B cell (primary cell): ENCODE results near the gene AGT. TPM values are rescaled to one million over a fixed set of nuclear protein-coding genes. Genes with fewer than 3 reads are reported as not detected.

Experiments
- ATAC-seq: fragments of 200-7000 bp; cut with Tn5 transposase; one replicate; pipeline ENCODE4 v1.10.0; 2021; ENCODE audit warnings: low read depth, mild to moderate bottlenecking, moderate number of reproducible peaks, moderate library complexity
- CTCF ChIA-PET: fragments of 350-600 bp; sonication (Branson Sonifier 250); formaldehyde crosslinking; loops from one replicate; lab custom pipeline; 2021; ENCODE audit warnings: antibody characterized with exemption, inconsistent platforms; lab: Charles Lee
- POLR2A ChIA-PET: fragments of 350-600 bp; sonication (Branson Sonifier 250); formaldehyde crosslinking; loops from one replicate; lab custom pipeline; 2021; ENCODE audit warnings: antibody characterized with exemption; lab: Charles Lee
- DNase-seq: peaks from one replicate; pipeline ENCODE4 v3.0.0; 2013
- H2AFZ ChIP-seq: 2 replicates; pipeline ENCODE4 v1.6.1; 2012; ENCODE audit warnings: mild to moderate bottlenecking, low read depth, low read length; ENCODE audit not compliant: insufficient read depth, poor library complexity, severe bottlenecking
- H3K27ac ChIP-seq, 2 donors: 1 replicate in 1 of 2; 2 replicates in 1 of 2; pipeline ENCODE4 v1.5.1; 2012 to 2013; ENCODE audit warnings: low read length in 2 of 2, mild to moderate bottlenecking in 2 of 2, moderate library complexity in 1 of 2
- H3K27me3 ChIP-seq, 4 experiments: fragments of 200-600 bp in 1 of 4; sonication (generic) in 1 of 4; replicated peaks in 1 of 4; 1 replicate in 2 of 4; 2 replicates in 2 of 4; pipeline versions ENCODE4 v1.6.1 to v1.7.0; 2013 to 2016; ENCODE audit warnings: low read length in 3 of 4, mild to moderate bottlenecking in 2 of 4, mixed read lengths in 1 of 4, moderate library complexity in 1 of 4; ENCODE audit not compliant: insufficient read depth in 4 of 4, control insufficient read depth in 3 of 4; ENCODE audit errors: control extremely low read depth in 1 of 4
- H3K36me3 ChIP-seq, 2 experiments: replicated peaks in 1 of 2; 1 replicate in 1 of 2; 2 replicates in 1 of 2; pipeline versions ENCODE4 v1.6.1 to v1.7.1; 2013; ENCODE audit warnings: low read length in 1 of 2; ENCODE audit not compliant: insufficient read depth in 2 of 2, control insufficient read depth in 1 of 2; ENCODE audit errors: control extremely low read depth in 1 of 2, extremely low read depth in 1 of 2
- H3K4me1 ChIP-seq, 2 donors: fragments of 200-600 bp in 1 of 2; sonication (generic) in 1 of 2; 1 replicate in 1 of 2; 2 replicates in 1 of 2; pipeline versions ENCODE4 v1.5.1 to v1.6.1; 2013 to 2017; ENCODE audit warnings: low read length in 2 of 2; ENCODE audit not compliant: control insufficient read depth in 2 of 2, insufficient read depth in 2 of 2
- H3K4me2 ChIP-seq: replicated peaks from 2 replicates; pipeline ENCODE3; 2012; ENCODE audit warnings: mild to moderate bottlenecking, low read depth, low read length; ENCODE audit not compliant: poor library complexity, severe bottlenecking
- H3K4me3 ChIP-seq, 5 experiments: fragments of 200-600 bp in 1 of 5; sonication (generic) in 1 of 5; 1 replicate in 3 of 5; 2 replicates in 2 of 5; pipeline versions ENCODE4 v1.5.1 to v1.7.0; 2011 to 2016; ENCODE audit warnings: low read length in 4 of 5, mild to moderate bottlenecking in 4 of 5, low read depth in 2 of 5, control low read depth in 1 of 5, moderate library complexity in 1 of 5; ENCODE audit not compliant: insufficient read depth in 1 of 5; ENCODE audit errors: control extremely low read depth in 1 of 5, extremely low read depth in 1 of 5
- H3K79me2 ChIP-seq: fragments of 200-600 bp; sonication (generic); one replicate; pipeline ENCODE4 v1.6.0; 2016; ENCODE audit warnings: low read length; ENCODE audit not compliant: control insufficient read depth, insufficient read depth
- H3K9ac ChIP-seq: fragments of 200-600 bp; sonication (generic); 2 replicates; pipeline ENCODE4 v1.6.1; 2017; ENCODE audit warnings: mild to moderate bottlenecking, low read length, moderate library complexity
- H3K9me3 ChIP-seq, 3 donors: one replicate each; pipeline versions ENCODE4 v1.6.1 to v1.7.1; 2013; ENCODE audit warnings: low read length in 2 of 3; ENCODE audit not compliant: control insufficient read depth in 2 of 3, insufficient read depth in 1 of 3; ENCODE audit errors: control extremely low read depth in 1 of 3
- H4K20me1 ChIP-seq: 2 replicates; pipeline ENCODE4 v1.6.0; 2012; ENCODE audit warnings: mild to moderate bottlenecking, low read length; ENCODE audit not compliant: insufficient read depth, control insufficient read depth, poor library complexity, severe bottlenecking
- H3K27ac Mint-ChIP-seq: one replicate; pipeline ENCODE4 v1.8.0; 2021; ENCODE audit warnings: mixed read lengths
- H3K27me3 Mint-ChIP-seq: one replicate; pipeline ENCODE4 v1.8.0; 2021; ENCODE audit warnings: mixed read lengths
- H3K4me1 Mint-ChIP-seq: one replicate; pipeline ENCODE4 v1.8.0; 2021; ENCODE audit warnings: mixed read lengths
- H3K4me3 Mint-ChIP-seq: one replicate; pipeline ENCODE4 v1.8.0; 2021; ENCODE audit warnings: mixed read lengths
- H3K9me3 Mint-ChIP-seq: one replicate; pipeline ENCODE4 v1.8.0; 2022; ENCODE audit warnings: mixed read lengths; ENCODE audit not compliant: insufficient read depth
- CTCF ChIP-seq: fragments of 200-600 bp; IDR thresholded peaks from one replicate; pipeline ENCODE4 v1.8.0; 2022; ENCODE audit warnings: antibody characterized with exemption, mild to moderate bottlenecking
- EZH2 ChIP-seq: IDR thresholded peaks from 2 replicates; pipeline ENCODE4 v1.6.1; 2012; ENCODE audit warnings: borderline replicate concordance, low read depth, mild to moderate bottlenecking, moderate library complexity, low read length; ENCODE audit not compliant: insufficient read depth, poor library complexity, severe bottlenecking
- WGBS: methylation state at CpG from one replicate; pipeline ENCODE4 v1.1.5; 2013; ENCODE audit warnings: missing lambda C conversion rate; ENCODE audit not compliant: insufficient coverage; 5-methylcytosine and 5-hydroxymethylcytosine counted together
- intact Hi-C: fragments of 100-400 bp; cut with micrococcal nuclease; formaldehyde crosslinking; loops from one replicate; pipeline ENCODE4 v1.10.0; 2022
- polyA plus RNA-seq: library from polyadenylated mRNA; depleted of rRNA; stranded (reverse); fragments of >200 nt; gene quantifications from 2 replicates; pipeline ENCODE4 v1.2.3, GENCODE V29; 2012
- total RNA-seq, 2 donors: library from RNA; stranded (reverse); fragments of 120-200 nt in 1 of 2; gene quantifications; 1 replicate in 1 of 2; 2 replicates in 1 of 2; pipeline versions ENCODE4 v1.2.3 to v1.2.4, GENCODE V29; 2013 to 2022

The AGT gene
- total and polyA plus RNA-seq, 2 donors (not counting 1 experiment from before 2014, with no cell fraction given), result not detected

- WGBS, result no CpG with 5 or more reads among the region's 1 CpG
- POLR2A ChIA-PET, result no interaction called here
- peaks cover 5 to 96% of the 10 kb centered on the region in 2 experiments for H3K36me3 ChIP-seq
Observed at GRCh38 chr1:230677200-230677599, 36.7 kb downstream of the AGT start.

GRCh38 chr1:230674581-230674980 is 39.3 kb downstream of the AGT start:
- no peak overlapping the region for H2AFZ ChIP-seq
- H3K9me3 Mint-ChIP-seq, result no peaks in the 10 kb centered on the region
- TF ChIP-seq EZH2 (no peak), CTCF (no peak)
- no peak for ATAC-seq
- H3K27me3 Mint-ChIP-seq, result no peaks in the 10 kb centered on the region
- no peaks in the 10 kb centered on the region for H3K79me2 ChIP-seq
- no peaks in the 10 kb centered on the region for H4K20me1 ChIP-seq
- POLR2A ChIA-PET, result no interaction called here
- H3K4me1 Mint-ChIP-seq, result no peaks in the 10 kb centered on the region
- intact Hi-C loops, result no loop called here
- no peaks in the 10 kb centered on the region for H3K27me3 ChIP-seq
- no peak overlapping the region for H3K4me3 Mint-ChIP-seq
- H3K4me1 ChIP-seq, result no peaks in the 10 kb centered on the region
- WGBS, result no CpG with 5 or more reads among the region's 2 CpGs
- H3K4me3 ChIP-seq, result no peak overlapping the region
- H3K36me3 ChIP-seq, result peaks cover 5 to 86% of the 10 kb centered on the region in 2 experiments
- H3K27ac ChIP-seq, result no peak overlapping the region
- H3K27ac Mint-ChIP-seq, result no peak overlapping the region
- no peak overlapping the region for H3K4me2 ChIP-seq
- no peaks in the 10 kb centered on the region for H3K9me3 ChIP-seq
- CTCF ChIA-PET, result no interaction called here
- DNase-seq, result no peak
- H3K9ac ChIP-seq, result no peak overlapping the region

More at GRCh38 chr1:230677200-230677599, 36.7 kb downstream of the AGT start:
- no peaks in the 10 kb centered on the region for H3K4me1 ChIP-seq
- H4K20me1 ChIP-seq, result no peaks in the 10 kb centered on the region
- Mint-ChIP-seq H3K9me3 (no peaks in the 10 kb centered on the region), H3K27ac (no peak overlapping the region), H3K4me1 (no peaks in the 10 kb centered on the region), H3K27me3 (no peaks in the 10 kb centered on the region), H3K4me3 (no peak overlapping the region)
- no peak overlapping the region for H3K4me3 ChIP-seq
- no peak overlapping the region for H2AFZ ChIP-seq
- H3K9me3 ChIP-seq, result no peaks in the 10 kb centered on the region
- intact Hi-C loops, result no loop called here
- no peak overlapping the region for H3K4me2 ChIP-seq
- no peak overlapping the region for H3K9ac ChIP-seq
- no peak for TF ChIP-seq EZH2
- no peak for TF ChIP-seq CTCF
- no peak overlapping the region for H3K27ac ChIP-seq
- H3K27me3 ChIP-seq, result no peaks in the 10 kb centered on the region
- no peaks in the 10 kb centered on the region for H3K79me2 ChIP-seq
- CTCF ChIA-PET, result no interaction called here
- DNase-seq, result no peak
- ATAC-seq, result no peak
